Hepatocyte (in vitro differentiated cells): ENCODE measurements around the gene C1orf21.

ENCODE experiments used
- EZH2 ChIP-seq: fragments of 200-600 bp; sonication (generic); IDR thresholded peaks from 2 replicates; pipeline ENCODE4 v1.6.1; 2016; ENCODE audit warnings: antibody characterized with exemption, mild to moderate bottlenecking, borderline replicate concordance
- EZH2phosphoT487 ChIP-seq: fragments of 200-600 bp; sonication (generic); IDR thresholded peaks from one replicate; pipeline ENCODE4 v1.6.1; 2018; ENCODE audit warnings: antibody characterized with exemption, mild to moderate bottlenecking, low read depth, moderate library complexity; ENCODE audit not compliant: unreplicated experiment, severe bottlenecking
- TF ChIP-seq, protein P1 (sequence below): fragments of 200-600 bp; sonication (generic); IDR thresholded peaks from 2 replicates; pipeline ENCODE4 v1.5.1; 2016; ENCODE audit warnings: antibody characterized with exemption, mild to moderate bottlenecking; ENCODE audit not compliant: poor library complexity

DNA sequence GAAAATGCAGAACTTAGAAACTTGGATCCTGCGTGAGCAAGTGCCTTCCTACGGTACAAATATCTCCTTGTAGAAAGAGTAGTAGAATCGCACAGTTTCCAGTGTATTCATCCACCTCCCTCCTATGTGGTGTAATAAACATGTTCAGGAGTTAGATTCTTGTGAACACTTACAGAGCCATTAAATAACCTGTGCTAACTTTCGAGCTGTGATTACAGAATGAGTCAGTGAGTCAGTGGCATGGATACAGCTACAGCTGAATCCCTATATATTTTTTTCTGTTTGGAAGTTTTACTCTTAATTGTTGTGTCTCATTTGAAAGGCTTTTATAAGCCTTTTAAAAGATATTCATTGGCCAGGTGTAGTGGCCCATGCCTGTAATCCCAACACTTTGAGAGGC, 219.1 kb downstream of the C1orf21 start:
- TF ChIP-seq, protein P1, sequence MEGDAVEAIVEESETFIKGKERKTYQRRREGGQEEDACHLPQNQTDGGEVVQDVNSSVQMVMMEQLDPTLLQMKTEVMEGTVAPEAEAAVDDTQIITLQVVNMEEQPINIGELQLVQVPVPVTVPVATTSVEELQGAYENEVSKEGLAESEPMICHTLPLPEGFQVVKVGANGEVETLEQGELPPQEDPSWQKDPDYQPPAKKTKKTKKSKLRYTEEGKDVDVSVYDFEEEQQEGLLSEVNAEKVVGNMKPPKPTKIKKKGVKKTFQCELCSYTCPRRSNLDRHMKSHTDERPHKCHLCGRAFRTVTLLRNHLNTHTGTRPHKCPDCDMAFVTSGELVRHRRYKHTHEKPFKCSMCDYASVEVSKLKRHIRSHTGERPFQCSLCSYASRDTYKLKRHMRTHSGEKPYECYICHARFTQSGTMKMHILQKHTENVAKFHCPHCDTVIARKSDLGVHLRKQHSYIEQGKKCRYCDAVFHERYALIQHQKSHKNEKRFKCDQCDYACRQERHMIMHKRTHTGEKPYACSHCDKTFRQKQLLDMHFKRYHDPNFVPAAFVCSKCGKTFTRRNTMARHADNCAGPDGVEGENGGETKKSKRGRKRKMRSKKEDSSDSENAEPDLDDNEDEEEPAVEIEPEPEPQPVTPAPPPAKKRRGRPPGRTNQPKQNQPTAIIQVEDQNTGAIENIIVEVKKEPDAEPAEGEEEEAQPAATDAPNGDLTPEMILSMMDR = no peak
- TF ChIP-seq EZH2 = no peak
- TF ChIP-seq EZH2phosphoT487 = no peak
